Caco-2 (cell line): ENCODE measurements around the gene S100G. TPM values are rescaled to one million over a fixed set of nuclear protein-coding genes. Genes with fewer than 3 reads are reported as not detected.

Source experiments
- BruUV-seq: library from RNA; stranded (reverse); fragments of 400-500 nt; replicated peaks from 2 replicates; lab custom pipeline; 2021; lab: Mats Ljungman, UMichigan
- CTCF ChIA-PET: fragments of 300-600 bp; sonication (Branson Sonifier 250); formaldehyde crosslinking; loops from one replicate; lab custom pipeline; 2022; ENCODE audit warnings: antibody characterized with exemption; lab: Charles Lee
- POLR2A ChIA-PET: fragments of 300-600 bp; sonication (Branson Sonifier 250); formaldehyde crosslinking; loops from one replicate; lab custom pipeline; 2022; ENCODE audit warnings: antibody characterized with exemption; lab: Charles Lee
- DNase-seq, 2 experiments: peaks; one replicate each; pipeline versions ENCODE4 v3.0.0 to v3.0.0-alpha.2; 2020 to 2022
- H3K27me3 ChIP-seq: replicated peaks from 2 replicates; pipeline ENCODE4 v1.6.0; 2011; ENCODE audit warnings: low read length; ENCODE audit not compliant: control insufficient read depth, insufficient read depth
- H3K36me3 ChIP-seq: 2 replicates; pipeline ENCODE4 v1.5.1; 2011; ENCODE audit warnings: low read length; ENCODE audit not compliant: control insufficient read depth, insufficient read depth
- H3K4me1 ChIP-seq: fragments of 250-450 bp; sonication (Bioruptor Pico); 2 replicates; pipeline ENCODE4 v1.5.1; 2020; ENCODE audit warnings: mild to moderate bottlenecking
- H3K4me3 ChIP-seq: 2 replicates; pipeline ENCODE4 v1.5.1; 2011; ENCODE audit warnings: low read depth, mild to moderate bottlenecking, control low read depth, low read length
- H3K9me3 ChIP-seq: fragments of 250-450 bp; sonication (Bioruptor Pico); 2 replicates; pipeline ENCODE4 v1.5.1; 2020; ENCODE audit warnings: mild to moderate bottlenecking, moderate library complexity
- H3K27ac Mint-ChIP-seq: one replicate; pipeline ENCODE4 v1.8.0; 2022; ENCODE audit warnings: mixed read lengths; ENCODE audit not compliant: unreplicated experiment
- H3K27me3 Mint-ChIP-seq: one replicate; pipeline ENCODE4 v1.8.0; 2022; ENCODE audit warnings: mixed read lengths; ENCODE audit not compliant: insufficient read depth, unreplicated experiment
- H3K36me3 Mint-ChIP-seq: one replicate; pipeline ENCODE4 v1.8.0; 2022; ENCODE audit warnings: mild to moderate bottlenecking, mixed read lengths; ENCODE audit not compliant: insufficient read depth, unreplicated experiment
- H3K4me1 Mint-ChIP-seq: one replicate; pipeline ENCODE4 v1.8.0; 2022; ENCODE audit warnings: low read depth, mixed read lengths; ENCODE audit not compliant: unreplicated experiment
- H3K4me3 Mint-ChIP-seq: one replicate; pipeline ENCODE4 v1.8.0; 2022; ENCODE audit warnings: mild to moderate bottlenecking, moderate library complexity, mixed read lengths; ENCODE audit not compliant: unreplicated experiment
- H3K9me3 Mint-ChIP-seq: one replicate; pipeline ENCODE4 v1.8.0; 2022; ENCODE audit warnings: mixed read lengths; ENCODE audit not compliant: unreplicated experiment
- intact Hi-C: fragments of 100-400 bp; cut with micrococcal nuclease; formaldehyde crosslinking; loops from one replicate; pipeline ENCODE4 v1.10.0; 2022; ENCODE audit not compliant: unreplicated experiment
- total RNA-seq: library from RNA; stranded (reverse); gene quantifications from 2 replicates; pipeline ENCODE4 v1.2.3, GENCODE V29; 2022
- TF ChIP-seq, protein P1 (sequence below), 2 experiments: fragments of 200-600 bp in 1 of 2; IDR thresholded peaks; 1 replicate in 1 of 2; 2 replicates in 1 of 2; pipeline versions ENCODE4 v1.5.1 to v1.8.0; 2011 to 2022; ENCODE audit warnings: antibody characterized with exemption in 1 of 2, control low read depth in 1 of 2, inconsistent platforms in 1 of 2, low read depth in 1 of 2, low read length in 1 of 2, mild to moderate bottlenecking in 1 of 2, moderate library complexity in 1 of 2; ENCODE audit not compliant: insufficient read depth in 1 of 2, severe bottlenecking in 1 of 2, unreplicated experiment in 1 of 2

The S100G gene
- total RNA-seq, 1 experiment from 2014 or later = not detected

DNA sequence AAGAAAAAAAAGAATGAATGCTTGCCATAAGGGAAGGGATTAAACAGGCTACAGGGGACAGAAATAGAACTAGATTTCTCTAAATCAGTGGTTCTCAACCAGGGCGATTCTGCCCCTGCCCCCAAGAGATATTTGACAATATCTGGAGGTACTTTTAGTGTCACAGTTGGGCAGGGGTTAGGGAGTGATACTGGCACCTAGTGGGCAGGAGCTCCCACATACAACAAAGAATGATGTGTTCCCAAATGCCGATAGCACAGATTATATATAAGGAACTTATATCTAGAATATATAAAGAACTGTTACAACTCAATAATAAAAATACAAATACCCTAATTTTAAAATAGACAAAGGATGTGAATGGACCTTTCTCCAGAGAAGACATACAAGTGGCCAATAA is 14.7 kb downstream of the S100G start:
- Mint-ChIP-seq H3K4me3 (no peak overlapping the region), H3K9me3 (no peaks in the 10 kb centered on the region), H3K27me3 (no peaks in the 10 kb centered on the region), H3K4me1 (peaks cover 13% of the 10 kb centered on the region), H3K27ac (no peak overlapping the region), H3K36me3 (peaks cover 21% of the 10 kb centered on the region)
- TF ChIP-seq, protein P1, sequence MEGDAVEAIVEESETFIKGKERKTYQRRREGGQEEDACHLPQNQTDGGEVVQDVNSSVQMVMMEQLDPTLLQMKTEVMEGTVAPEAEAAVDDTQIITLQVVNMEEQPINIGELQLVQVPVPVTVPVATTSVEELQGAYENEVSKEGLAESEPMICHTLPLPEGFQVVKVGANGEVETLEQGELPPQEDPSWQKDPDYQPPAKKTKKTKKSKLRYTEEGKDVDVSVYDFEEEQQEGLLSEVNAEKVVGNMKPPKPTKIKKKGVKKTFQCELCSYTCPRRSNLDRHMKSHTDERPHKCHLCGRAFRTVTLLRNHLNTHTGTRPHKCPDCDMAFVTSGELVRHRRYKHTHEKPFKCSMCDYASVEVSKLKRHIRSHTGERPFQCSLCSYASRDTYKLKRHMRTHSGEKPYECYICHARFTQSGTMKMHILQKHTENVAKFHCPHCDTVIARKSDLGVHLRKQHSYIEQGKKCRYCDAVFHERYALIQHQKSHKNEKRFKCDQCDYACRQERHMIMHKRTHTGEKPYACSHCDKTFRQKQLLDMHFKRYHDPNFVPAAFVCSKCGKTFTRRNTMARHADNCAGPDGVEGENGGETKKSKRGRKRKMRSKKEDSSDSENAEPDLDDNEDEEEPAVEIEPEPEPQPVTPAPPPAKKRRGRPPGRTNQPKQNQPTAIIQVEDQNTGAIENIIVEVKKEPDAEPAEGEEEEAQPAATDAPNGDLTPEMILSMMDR (IDR thresholded peaks at IDR 0.05; ENCODE audit: insufficient read depth in 1 of 2, low read depth in 1 of 2, low read length in 1 of 2, severe bottlenecking in 1 of 2, unreplicated experiment in 1 of 2) = peak in 1 of 2 experiments; percentile 5
- POLR2A ChIA-PET = no interaction called here
- H3K9me3 ChIP-seq = no peaks in the 10 kb centered on the region
- H3K4me1 ChIP-seq = no peaks in the 10 kb centered on the region; the same call in 1 of the 2 replicates
- BruUV-seq = no TSS peak
- intact Hi-C loops = no loop called here
- no peak for DNase-seq
- CTCF ChIA-PET = no interaction called here
- no peaks in the 10 kb centered on the region for H3K36me3 ChIP-seq
- H3K27me3 ChIP-seq = no peaks in the 10 kb centered on the region
- no peak overlapping the region for H3K4me3 ChIP-seq

DNA sequence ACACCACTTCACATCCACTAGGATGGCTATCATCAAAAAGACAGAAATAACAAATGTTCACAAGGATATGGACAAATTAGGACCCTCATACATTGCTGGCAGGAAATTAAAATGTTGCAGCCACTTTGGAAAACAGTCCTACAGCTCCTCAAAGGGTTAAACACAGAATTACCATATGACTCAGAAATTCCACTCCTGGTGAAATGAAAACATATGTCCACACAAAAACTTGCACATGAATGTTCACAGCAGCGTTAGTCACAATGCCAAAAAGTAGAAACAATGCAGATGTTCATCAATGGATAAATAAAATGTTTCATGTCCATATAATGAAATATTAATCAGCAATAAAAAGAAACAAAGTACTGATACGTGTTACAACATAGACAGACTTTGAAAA is 15.1 kb downstream of the S100G start:
- Mint-ChIP-seq H3K27me3 (no peaks in the 10 kb centered on the region), H3K4me3 (no peak overlapping the region), H3K36me3 (peaks cover 21% of the 10 kb centered on the region), H3K9me3 (no peaks in the 10 kb centered on the region), H3K4me1 (peaks cover 11% of the 10 kb centered on the region), H3K27ac (no peak overlapping the region)
- H3K36me3 ChIP-seq = no peaks in the 10 kb centered on the region; the same call in 1 of the 2 replicates
- POLR2A ChIA-PET = no interaction called here
- no peaks in the 10 kb centered on the region for H3K27me3 ChIP-seq
- DNase-seq = no peak
- BruUV-seq = no TSS peak
- H3K9me3 ChIP-seq = no peaks in the 10 kb centered on the region
- H3K4me1 ChIP-seq = no peaks in the 10 kb centered on the region; the same call in 1 of the 2 replicates
- intact Hi-C loops = no loop called here
- TF ChIP-seq, protein P1 (IDR thresholded peaks at IDR 0.05; ENCODE audit: insufficient read depth in 1 of 2, low read depth in 1 of 2, low read length in 1 of 2, severe bottlenecking in 1 of 2, unreplicated experiment in 1 of 2) = no peak
- no peak overlapping the region for H3K4me3 ChIP-seq
- CTCF ChIA-PET = no interaction called here

DNA sequence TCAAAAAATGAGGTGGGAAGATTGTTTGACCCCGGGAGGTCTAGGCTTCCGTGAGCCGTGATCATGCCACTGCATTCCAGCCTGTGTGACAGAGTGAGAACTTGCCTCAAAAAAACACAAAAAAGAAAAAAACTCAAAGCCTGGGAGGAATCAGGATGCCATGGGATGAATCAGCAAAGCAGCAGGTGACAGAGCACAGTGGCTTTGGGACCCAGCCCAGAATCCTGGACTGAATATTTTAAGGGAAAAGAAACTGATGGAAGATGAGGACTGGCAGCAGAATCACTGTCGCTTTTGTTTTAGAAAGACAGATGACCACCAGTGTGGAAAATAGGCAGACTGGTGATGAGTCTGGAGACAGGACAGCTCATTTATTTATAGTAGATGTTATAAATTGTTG is 16.6 kb downstream of the S100G start:
- Histone ChIP-seq H3K4me3 (no peak overlapping the region), H3K4me1 (no peaks in the 10 kb centered on the region; the same call in 1 of the 2 replicates), H3K9me3 (no peaks in the 10 kb centered on the region), H3K27me3 (no peaks in the 10 kb centered on the region), H3K36me3 (no peaks in the 10 kb centered on the region; the same call in 1 of the 2 replicates)
- no peak for DNase-seq
- Mint-ChIP-seq H3K4me3 (no peak overlapping the region), H3K27ac (no peak overlapping the region), H3K4me1 (peaks cover 11% of the 10 kb centered on the region), H3K27me3 (no peaks in the 10 kb centered on the region), H3K36me3 (peaks cover 21% of the 10 kb centered on the region), H3K9me3 (no peaks in the 10 kb centered on the region)
- CTCF ChIA-PET = no interaction called here
- intact Hi-C loops = no loop called here
- BruUV-seq = no TSS peak
- TF ChIP-seq, protein P1 (IDR thresholded peaks at IDR 0.05; ENCODE audit: insufficient read depth in 1 of 2, low read depth in 1 of 2, low read length in 1 of 2, severe bottlenecking in 1 of 2, unreplicated experiment in 1 of 2) = no peak
- POLR2A ChIA-PET = no interaction called here
